AG09319 (cell line): ENCODE measurements around the gene SHISA3.

Source experiments
- DNase-seq: peaks from one replicate; pipeline ENCODE4 v3.0.0-alpha.2; 2010; ENCODE audit warnings: low read depth; ENCODE audit errors: extremely low read depth
- TF ChIP-seq, protein P1 (sequence below): IDR thresholded peaks from 2 replicates; pipeline ENCODE4 v1.5.1; 2011; ENCODE audit warnings: low read depth, mild to moderate bottlenecking, inconsistent platforms, low read length, moderate library complexity

The SHISA3 gene

GRCh38 chr4:42417550-42417949 is 20.3 kb downstream of the SHISA3 start:
- no peak for DNase-seq
- TF ChIP-seq, protein P1, sequence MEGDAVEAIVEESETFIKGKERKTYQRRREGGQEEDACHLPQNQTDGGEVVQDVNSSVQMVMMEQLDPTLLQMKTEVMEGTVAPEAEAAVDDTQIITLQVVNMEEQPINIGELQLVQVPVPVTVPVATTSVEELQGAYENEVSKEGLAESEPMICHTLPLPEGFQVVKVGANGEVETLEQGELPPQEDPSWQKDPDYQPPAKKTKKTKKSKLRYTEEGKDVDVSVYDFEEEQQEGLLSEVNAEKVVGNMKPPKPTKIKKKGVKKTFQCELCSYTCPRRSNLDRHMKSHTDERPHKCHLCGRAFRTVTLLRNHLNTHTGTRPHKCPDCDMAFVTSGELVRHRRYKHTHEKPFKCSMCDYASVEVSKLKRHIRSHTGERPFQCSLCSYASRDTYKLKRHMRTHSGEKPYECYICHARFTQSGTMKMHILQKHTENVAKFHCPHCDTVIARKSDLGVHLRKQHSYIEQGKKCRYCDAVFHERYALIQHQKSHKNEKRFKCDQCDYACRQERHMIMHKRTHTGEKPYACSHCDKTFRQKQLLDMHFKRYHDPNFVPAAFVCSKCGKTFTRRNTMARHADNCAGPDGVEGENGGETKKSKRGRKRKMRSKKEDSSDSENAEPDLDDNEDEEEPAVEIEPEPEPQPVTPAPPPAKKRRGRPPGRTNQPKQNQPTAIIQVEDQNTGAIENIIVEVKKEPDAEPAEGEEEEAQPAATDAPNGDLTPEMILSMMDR = no peak

GRCh38 chr4:42420140-42420539 is 22.9 kb downstream of the SHISA3 start:
- TF ChIP-seq, protein P1 = no peak
- no peak for DNase-seq

- TF ChIP-seq, protein P1 = no peak
- DNase-seq = no peak
Measured at GRCh38 chr4:42425146-42426065, 28.1 kb downstream of the SHISA3 start.

DNA sequence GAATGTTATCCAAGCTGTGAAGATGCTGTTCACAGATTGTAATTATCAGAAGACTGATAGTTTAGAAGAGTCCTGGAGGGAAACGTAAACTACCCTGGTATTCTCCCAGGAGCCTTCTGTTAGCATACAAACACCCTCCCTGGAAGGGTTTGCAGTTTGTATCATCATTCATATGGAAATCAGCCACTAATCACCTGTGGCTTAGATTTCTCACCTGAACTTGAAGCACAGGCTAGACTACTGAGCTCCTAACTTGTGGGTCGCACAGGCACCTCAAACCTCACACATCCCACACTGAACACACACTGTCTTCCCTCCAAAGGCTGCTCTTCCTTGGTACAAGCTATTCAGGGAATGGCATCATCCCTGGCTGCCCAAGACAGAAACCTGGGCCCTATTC is 30.7 kb downstream of the SHISA3 start:
- TF ChIP-seq, protein P1 = no peak
- DNase-seq = no peak

GRCh38 chr4:42436928-42437565 is 39.8 kb downstream of the SHISA3 start:
- no peak for DNase-seq
- TF ChIP-seq, protein P1 = no peak

DNA sequence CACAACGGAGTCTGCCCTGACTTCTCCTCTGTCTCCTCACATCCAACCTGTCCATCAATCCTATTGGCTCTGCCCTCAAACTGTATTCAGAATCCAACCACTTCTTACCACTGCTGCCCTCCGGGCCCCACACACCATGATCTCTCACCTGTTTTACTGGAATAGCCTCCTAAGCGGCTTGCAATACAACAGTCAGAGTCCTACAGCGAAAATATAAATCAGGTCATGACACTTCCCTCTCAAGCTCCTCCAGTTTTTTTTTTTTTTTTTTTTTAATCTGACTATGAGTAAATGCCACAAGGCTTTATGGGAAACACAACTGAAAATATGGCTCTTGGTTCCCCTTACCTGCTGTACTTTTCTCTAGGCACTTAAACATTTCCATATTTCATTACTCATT is 42.8 kb downstream of the SHISA3 start:
- DNase-seq = no peak
- TF ChIP-seq, protein P1 = no peak

DNA sequence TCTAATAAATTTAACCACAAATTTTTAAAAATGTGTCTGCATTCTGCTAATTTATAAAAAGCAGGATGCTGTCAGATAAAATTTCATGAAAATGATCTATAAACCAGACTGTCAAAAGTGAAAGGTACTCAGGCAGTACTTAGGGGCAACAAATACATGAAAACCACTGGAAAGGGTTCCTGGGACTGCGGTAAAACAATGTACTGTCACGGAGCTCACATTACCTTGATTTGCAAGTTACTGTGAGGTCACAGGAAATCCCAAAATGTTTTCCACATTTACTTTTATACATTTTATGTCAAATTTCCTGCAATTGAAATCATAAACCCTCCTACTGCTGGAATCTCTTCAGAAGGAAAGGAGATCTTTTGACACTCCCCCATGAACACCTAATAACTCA is 45.3 kb downstream of the SHISA3 start:
- no peak for DNase-seq
- TF ChIP-seq, protein P1 = no peak
